GM12864 (cell line): ENCODE data around the gene POC5.

ENCODE experiments used
- DNase-seq: peaks from one replicate; pipeline ENCODE4 v3.0.0-alpha.2; 2011; ENCODE audit warnings: low read depth
- H3K4me3 ChIP-seq: 2 replicates; pipeline ENCODE4 v1.5.1; 2011; ENCODE audit warnings: mild to moderate bottlenecking, low read depth, low read length, control low read depth
- TF ChIP-seq, protein P1 (sequence below): IDR thresholded peaks from 2 replicates; pipeline ENCODE4 v1.5.1; 2011; ENCODE audit warnings: low read depth, mild to moderate bottlenecking, moderate library complexity, low read length, control low read depth, inconsistent platforms; ENCODE audit errors: missing control alignments

The POC5 gene

DNA sequence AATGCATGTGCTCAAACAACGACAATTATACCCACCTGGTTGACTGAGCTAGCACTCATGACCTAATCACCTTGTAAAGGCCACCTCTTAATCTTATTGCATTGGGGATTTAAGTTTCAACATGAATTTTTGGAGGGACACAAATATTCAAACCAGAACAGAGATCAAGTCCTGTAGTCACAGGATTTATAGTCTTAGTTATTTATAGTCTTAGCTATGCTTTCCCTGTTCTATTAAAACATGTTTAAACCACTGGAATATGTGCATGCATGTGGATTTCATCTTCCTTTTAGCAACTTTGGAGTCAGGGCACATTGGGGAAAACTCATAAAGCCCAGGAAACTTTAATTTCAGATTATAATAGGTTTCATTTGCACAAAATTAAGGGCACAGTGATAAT, 79.3 kb downstream of the POC5 start:
- no peak for DNase-seq
- TF ChIP-seq, protein P1, sequence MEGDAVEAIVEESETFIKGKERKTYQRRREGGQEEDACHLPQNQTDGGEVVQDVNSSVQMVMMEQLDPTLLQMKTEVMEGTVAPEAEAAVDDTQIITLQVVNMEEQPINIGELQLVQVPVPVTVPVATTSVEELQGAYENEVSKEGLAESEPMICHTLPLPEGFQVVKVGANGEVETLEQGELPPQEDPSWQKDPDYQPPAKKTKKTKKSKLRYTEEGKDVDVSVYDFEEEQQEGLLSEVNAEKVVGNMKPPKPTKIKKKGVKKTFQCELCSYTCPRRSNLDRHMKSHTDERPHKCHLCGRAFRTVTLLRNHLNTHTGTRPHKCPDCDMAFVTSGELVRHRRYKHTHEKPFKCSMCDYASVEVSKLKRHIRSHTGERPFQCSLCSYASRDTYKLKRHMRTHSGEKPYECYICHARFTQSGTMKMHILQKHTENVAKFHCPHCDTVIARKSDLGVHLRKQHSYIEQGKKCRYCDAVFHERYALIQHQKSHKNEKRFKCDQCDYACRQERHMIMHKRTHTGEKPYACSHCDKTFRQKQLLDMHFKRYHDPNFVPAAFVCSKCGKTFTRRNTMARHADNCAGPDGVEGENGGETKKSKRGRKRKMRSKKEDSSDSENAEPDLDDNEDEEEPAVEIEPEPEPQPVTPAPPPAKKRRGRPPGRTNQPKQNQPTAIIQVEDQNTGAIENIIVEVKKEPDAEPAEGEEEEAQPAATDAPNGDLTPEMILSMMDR = no peak
- no peak overlapping the region for H3K4me3 ChIP-seq

DNA sequence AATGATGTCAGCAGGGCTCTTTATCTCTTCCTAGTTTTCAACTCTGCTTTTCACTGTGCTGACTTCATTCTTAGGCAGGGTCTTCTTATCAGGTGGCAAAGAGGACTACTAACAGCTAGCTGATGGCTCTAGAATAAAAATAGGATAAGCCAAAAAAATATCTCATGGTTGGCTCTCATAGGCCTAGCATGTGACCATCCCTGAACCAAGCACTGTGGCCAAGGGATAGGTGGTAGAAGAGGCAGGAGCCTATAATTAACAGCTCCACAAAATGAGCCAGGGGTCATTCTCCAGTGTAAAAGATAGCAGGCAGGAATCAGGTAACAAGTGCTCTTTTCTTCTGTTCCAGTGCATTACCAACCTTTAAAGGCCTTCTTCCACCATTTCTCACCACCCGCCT, 84.9 kb downstream of the POC5 start:
- DNase-seq = no peak
- TF ChIP-seq, protein P1 = no peak
- H3K4me3 ChIP-seq = no peak overlapping the region

DNA sequence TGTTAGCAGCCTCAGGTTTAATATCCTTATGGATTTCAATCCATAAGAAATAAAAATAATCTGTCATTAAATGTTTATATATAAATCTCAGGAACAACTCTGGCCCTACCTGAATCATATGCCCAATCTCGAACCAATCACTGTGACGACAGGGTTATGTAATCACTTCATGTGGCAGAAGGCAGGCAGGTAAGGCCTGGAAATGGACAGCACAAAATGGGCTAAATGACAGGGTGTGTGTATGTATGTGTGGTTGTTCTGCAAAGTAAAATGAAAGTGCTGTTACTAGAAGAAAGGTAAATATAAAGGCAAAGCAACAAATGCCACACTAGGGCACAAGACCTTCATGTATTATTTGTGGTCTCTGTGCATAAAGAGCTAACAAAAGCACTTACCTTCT, 86.4 kb downstream of the POC5 start:
- no peak for DNase-seq
- TF ChIP-seq, protein P1 = no peak
- H3K4me3 ChIP-seq = no peak overlapping the region

DNA sequence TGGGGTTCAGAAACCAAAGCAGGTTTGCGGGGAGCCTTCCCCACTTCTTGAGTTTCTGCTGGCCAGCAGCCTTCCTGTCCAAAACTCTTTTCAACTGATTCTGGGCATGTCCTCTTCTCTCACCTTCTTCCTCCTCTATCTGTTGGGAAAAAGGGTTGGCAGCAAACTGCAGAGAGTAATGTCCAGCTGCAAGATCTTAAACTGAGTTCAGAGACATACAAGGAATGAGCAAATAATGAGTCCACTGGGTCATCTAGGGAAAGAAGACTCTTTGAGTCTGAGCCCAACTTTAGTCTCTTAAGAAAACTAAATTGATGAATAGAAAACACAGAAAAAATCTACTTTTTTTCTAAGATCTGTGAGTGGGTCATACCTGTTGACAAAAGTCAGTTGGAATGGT, 89.4 kb downstream of the POC5 start:
- no peak for DNase-seq
- TF ChIP-seq, protein P1 = no peak
- no peak overlapping the region for H3K4me3 ChIP-seq

DNA sequence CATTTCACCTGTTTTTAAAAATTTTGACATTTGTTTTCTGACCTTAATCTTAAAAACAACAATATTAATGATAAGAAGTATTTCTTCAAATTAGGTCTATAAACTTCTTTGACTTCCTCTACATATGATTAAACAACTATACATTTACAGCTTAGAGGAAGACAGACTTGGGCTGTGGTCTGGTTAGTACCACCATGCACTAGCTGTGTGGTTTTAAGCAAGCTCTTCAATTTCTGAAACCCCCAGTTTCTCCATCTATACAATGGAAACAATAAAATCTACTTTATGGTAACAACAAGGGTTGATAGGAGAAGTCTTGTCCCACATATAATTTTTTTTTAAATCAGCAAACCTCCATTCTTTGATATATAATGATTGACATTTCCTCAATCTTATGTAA, 90.3 kb downstream of the POC5 start:
- TF ChIP-seq, protein P1 = no peak
- DNase-seq = no peak
- H3K4me3 ChIP-seq = no peak overlapping the region
